HG02840 (cell line): ENCODE results near the gene MFSD6L.
"Not testable (repeated sequence)": the region's sequence is repeated elsewhere in the genome, so short reads cannot be mapped to it uniquely, and the experiment has no call there.

Source experiments
- ATAC-seq: cut with Tn5 transposase; IDR thresholded peaks from one replicate; pipeline ENCODE4 v1.9.1; 2021; ENCODE audit warnings: mild to moderate bottlenecking, moderate library complexity, moderate number of reproducible peaks; ENCODE audit not compliant: unreplicated experiment, low FRiP score

The MFSD6L gene

DNA sequence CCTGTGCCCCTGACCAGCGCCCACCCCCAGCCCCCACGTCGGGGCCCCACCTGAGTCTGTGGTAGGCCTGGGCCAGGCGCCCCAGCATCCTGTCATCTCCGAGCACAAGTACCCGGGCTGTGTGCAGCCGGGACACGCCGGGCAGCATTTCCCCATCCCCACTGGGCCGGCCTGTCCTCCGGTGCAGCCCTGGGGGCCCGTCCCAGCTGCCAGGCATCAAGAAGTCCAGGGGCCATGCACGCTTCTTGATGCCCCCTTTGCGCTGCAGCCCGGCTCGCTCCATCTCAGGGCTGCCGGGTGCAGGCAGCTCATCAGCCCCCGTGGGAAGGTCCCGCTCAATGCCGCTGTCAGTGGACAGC lies 29.3 kb upstream of the MFSD6L start:
- ATAC-seq: no peak

DNA sequence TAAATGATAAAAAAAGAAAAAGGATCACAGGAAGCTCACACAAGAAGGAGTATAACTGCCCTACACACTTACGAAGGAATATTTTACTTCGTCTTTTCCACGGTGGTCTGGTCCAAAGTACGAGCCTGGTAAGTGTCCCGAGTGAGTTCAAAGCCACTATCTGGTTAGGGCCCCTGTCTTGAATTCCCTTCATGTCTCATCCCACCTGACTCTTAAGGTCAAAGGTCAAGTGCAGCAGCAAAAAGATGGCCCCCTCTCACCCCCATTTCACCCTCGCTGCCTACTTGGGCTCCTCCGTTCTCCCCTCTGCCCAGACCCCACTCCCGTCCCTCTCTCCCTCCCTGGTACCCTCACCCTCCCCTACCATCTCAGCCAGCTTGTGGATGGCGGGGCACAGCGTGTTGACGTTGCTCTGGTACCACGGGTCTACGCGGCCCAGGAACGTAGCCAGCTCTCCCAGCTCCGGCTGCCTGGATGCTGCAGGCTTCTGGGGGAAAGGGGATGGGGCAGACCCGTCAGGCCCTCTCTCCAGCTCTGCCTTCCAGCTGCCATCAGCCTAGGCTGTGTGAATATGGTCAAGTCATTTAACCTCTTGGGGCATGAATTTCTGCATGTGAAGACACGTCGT lies 27.8 kb upstream of the MFSD6L start:
- ATAC-seq: no peak

DNA sequence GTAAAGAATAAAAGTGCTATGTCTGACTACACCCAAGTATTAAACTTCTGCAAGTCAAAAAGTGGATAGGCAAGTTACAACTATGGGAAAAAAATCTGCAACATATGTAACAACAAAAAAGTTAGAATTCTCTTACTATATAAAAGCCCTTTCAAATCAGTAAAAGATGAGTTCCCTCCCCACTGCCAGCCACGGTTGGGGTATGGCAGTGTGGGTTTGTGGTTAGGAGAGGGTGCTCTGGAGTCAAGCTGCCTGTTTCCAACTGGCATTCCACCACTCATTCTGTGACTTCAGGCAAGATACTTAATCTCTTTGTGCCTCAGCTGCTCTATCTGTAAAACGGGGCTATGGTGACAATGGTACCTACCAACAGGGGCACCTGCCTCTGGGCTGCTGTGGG lies 26.6 kb upstream of the MFSD6L start:
- ATAC-seq: no peak

DNA sequence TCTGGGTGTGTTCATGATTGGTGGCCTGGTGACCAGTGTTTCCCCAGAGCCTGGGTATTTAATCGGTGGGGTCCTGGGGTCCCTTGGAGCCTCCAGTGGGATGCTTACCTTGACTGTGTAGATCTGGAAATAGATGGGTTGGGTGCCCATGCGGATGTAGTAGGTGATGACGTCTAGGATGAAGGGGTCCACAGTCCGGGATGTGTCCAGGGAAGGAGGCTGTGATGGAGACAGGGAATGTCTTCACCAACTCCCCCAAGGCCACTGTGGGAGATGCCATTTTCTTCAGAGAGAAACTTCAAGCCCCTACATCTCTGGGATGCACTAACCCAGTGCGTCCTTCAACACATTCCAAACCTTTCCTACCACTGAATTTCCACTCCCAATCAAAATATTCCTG lies 24.1 kb upstream of the MFSD6L start:
- ATAC-seq: no peak

DNA sequence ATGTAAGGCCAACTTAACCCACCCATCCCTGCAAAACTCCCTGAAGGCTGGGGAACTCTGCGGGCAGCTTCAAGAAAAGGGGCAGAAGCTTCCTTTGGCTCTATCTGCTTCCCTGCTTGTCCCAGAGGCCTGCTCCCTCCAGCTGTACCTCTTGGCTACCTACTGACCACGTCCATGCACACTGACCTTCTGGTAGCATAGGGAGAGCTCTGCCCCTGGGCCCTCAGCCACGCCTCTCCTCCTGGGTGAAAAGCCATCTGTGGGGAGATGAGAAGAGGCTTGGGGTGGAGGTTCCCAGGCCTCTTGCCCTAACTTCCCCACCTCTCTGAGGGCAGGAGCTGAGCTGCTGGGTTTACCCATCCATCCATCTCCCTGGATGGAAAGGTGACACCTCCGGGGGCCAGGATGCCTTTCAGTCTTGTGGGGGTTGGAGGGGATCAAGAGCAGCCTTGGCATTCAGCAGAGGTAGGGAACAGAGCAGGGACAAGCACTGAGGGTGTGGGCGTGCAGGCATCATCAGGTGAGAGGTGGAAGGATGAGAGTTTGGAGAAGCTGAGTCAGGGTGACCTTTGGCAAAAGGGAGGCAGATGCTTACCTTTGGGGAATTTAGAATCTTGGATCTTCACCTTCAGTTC lies 23.4 kb upstream of the MFSD6L start:
- no peak for ATAC-seq

DNA sequence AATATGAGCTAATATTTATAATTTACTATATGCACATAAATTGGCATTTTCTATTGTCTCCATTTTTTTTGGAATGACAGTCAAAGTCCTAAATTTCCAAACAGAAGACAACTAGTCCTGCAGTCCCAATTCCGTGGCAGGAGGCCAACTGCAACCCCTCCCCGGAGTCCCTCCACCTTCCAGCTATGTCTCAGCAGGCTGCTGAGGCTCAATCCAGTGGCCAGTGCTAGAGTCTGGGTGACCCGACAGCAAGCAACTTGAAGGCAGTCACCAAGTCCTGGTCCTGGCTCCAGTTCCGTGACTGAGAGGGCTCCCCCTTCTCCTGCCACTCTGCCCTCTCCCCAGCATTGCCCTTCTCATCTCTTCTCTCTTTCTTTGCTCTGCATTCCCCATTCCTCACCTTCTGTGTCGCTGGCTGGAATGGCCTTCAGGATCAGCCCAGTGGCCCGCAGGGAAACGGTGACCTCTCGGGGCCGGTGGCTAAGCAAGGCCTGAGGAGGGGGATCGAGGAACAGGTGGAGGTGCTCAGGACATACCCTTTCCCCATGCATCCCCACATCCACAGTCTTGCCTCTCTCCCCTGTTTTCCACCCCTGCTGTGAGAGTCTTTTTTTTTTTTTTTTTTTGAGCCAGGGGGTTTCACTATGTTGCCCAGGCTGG lies 22.4 kb upstream of the MFSD6L start:
- no peak for ATAC-seq

DNA sequence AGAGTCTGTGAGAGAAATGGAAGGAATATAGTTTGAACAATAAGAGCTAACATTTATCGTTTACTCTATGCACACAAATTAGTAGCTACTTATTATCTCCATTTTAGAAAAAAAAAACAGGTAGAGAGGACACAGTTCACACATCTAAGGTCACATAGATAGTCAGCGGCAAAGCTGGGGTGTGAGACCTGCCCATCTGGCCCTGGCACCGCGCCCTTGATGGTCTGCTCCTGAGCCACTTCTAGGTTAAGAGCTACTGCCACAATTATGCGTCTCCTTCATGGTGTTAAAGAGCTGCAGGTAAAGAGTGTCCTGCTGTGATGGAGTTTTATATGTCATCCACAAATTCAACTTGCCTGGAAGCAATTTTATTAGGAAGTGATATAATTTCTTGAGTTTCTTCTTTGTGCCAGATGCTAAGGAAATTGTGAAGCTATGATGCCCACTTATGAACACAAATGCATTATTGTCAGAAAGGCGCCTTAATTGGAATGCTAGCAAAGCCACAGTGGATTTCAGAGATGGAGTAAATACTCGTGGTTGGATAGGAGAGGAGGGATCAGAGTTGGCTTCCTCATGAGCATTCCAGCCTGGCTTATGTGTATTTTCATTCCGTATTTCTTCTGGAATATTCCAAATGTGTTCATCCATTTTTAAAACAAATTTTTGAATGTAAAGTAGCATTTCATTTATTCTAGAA lies 21.3 kb upstream of the MFSD6L start:
- no peak for ATAC-seq

DNA sequence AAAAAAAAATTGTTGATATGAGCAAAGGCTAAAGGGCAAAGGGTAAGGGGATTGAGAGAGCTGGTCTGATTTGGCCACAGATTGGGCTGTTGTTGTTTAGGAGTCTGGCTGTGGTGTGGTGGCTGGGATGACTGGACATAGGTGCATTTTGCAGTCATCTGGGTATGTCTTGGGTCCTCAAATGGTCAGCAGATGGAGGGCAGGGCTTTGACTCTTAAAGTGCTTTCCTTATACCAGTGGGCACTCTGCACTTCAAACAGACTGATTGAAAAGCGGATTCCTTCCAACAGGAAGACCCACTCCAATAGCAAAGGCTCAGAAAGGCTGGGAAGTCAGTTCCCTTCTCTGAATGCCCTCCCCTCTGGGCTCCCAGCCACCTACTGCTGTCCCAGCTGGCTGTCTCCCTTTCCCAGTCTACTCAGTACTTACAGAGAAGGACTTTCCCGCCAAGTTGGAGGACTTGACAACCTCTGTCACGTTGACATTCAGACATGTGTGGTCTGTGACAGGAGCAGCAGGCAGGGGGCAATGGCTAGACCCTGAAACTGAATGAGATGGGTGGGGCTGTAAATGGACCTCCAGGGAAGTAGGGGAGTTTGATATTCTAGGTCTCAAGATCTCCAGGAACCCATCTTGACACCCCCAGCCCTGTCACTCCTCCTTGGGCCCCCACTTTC lies 19.6 kb upstream of the MFSD6L start:
- no peak for ATAC-seq

DNA sequence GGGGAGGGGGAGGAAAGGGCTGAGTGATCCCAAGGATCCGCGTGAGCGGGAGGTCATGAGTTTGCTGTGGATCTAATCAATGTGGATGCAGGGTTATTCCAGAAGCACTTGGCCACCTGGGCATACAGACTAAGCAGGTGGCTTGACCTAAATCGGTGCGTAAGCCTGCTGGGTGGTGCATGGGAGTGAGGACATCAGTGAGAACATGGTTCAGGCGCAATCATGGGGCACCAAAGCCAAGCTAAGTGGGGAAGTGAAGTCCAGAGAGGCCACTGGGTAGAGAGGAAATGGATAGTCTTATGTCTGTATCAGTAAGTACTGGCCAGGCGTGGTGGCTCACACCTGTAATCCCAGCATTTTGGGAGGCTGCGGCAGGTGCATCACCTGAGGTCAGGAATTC lies 18.9 kb upstream of the MFSD6L start:
- ATAC-seq: no peak

DNA sequence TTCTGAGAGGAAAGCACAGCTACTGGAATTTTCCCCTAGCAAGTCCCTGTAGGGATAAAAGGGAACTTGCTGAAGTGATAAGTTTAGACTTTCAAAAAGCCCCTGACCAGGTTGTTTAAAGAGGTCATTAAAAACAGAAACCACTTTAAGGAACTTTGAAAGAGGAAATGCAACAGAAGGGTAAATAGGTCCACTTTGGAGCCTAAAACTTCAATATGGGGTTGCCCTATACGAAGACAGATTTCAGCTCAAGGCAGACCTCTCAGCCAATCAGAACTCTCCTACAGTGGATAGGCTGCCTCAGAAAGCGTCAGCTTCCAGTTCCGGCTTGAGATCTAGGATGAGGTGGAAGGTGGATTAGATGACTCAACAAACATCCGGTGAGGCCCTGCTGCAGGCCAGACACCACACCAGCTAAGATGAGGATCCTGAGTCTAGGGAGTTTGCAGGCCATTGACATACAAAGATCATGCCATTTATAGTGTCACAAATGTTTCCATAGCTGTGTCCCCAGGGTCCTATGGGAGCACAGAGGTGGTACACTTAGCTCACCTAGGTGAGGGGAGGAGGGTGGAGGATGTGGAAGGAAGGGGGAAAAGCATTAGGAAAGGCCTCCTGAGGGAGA lies 7.9 kb upstream of the MFSD6L start:
- peak; percentile 95 for ATAC-seq

DNA sequence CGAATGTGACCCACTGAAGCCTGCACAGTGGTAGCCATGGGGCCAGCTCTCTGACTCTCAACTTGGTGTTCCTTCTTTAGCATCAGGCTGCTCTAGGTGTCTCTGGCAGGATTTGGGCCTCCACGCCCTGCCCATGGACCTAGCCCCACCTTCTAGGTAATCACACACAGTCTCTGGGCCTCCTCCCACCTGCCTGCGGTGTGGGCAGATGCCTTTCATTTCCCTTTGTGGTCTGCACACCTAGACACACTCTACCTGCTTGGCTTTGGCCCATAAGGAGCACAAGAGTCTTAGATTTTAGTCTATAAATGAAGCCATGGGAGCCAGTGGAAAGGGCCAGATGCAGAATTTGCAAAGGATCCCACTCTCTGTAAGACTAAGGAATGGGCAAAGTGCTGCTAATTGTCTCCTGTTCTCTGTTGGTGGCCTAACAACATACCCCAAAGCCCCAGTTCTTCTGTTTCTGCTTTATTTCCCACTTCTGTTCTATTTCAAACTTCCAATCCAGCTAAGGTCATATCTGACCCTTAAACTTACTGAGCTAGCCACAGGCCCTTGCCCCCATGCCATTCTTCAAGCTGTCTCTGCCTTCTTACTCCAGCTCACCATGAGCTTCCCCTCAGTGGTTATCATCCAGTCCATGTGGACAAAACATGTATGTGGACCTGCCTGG lies 7.2 kb upstream of the MFSD6L start:
- ATAC-seq: no peak

DNA sequence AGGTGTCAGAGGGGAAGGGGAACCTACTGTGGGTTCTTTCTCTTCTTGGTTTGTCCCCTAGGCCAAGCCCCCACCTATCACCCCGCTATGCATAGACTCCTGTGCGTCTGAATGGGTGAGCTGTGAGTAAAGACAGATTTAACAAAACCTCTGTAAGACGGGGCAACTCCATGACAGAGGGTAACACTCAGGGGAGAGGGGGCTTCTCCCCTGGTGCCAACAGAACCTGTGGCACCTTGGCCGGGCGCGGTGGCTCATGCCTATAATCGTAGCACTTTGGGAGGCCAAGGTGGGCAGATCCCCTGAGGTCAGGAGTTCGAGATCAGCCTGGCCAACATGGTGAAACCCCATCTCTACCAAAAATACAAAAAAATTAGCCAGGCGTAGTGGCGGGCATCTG lies 6.2 kb upstream of the MFSD6L start:
- not testable (repeated sequence) for ATAC-seq

DNA sequence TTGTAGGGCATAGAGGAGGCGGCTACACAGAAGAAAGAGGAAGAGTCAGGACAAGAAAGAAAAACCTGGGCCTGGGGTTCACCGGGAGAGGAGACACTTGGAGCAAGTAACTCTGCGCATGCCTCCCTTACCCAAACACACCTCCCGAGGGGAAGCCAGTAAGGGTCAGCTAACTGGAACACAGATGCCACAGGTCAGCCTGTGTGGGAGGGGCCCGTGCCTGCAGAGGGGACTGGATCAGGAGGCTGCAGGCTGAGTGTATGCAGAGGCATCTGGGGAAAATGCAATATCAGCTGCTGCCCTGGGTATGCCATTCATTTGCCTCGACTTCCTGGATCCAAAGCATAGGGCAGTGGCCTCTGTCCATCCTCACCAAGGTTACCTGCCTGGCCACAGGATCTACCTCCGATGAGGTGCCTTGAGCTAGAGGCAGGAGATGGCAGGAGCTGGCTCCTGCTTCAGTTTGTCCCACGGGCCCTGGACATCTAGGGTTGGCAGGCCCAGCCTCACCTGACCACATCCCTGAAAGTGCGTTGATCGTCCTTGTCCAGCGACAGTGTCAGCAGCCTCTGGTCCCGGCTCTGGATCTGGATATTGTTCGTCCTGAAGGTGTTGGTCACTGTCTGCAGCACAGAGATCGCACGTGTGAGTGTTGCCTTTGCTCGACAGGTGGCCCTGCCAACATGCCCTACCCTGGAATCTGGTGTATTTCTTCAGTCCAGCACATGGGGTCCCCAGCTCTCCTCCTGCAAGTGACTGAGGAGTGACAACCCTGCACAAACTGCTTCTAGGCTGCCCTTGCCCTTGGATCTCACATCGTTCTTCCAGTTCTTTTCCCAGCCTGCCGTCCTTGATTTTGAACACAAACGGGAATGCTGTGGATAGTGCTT lies 4.6 kb upstream of the MFSD6L start:
- ATAC-seq: no peak

DNA sequence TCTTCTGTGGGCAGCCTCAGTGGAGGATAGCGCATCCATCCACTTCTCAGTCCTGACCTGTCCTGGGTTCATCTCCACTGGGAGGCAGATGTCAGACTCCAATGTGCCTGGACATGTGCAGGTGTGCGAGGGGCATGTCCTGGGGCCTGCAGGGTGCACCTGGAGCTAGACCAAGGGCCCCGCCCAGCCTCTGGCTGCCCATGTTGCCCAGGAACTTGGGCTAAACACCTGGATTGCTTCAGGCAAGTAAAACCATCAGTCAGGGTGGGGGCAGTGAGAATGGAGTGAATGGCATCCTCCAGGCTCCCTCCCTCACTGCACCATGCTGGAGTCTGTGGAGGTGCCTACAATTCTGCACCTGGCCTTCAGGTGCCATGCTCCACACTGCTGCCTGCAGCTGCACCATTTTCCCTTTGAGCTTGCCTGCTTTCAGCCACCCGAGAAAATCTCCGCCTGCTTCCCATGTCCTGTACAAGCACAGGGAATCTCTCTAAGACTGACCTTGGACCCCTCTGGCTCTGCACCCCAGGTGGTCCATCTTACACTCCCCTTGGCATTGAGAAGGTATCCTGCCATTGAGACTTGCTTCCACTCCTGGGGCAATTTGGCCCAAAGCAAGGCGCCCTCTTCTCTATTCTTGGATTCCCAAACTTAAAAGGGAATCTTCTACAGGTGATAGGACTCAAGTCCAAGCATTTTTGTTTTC lies 2.1 kb upstream of the MFSD6L start:
- no peak for ATAC-seq

DNA sequence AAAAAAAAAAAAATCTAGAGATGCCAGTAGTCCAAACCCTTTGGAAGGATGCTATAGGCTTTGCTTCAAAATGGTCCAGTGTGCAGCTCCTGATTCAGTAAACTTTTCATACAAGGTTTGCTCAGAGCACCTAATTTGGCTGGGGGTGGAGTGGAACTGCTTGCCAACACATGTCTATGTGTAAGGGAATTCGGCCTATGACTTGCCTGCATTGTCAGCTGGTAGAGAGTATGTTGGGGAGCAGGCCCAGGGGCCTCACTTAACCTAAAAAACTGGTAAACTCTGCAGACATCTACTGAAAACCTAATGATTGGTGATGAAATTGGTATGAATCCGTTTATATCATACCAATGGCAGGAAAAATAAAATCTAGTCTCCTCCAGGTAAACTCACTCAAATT lies 1.5 kb upstream of the MFSD6L start:
- no peak for ATAC-seq

DNA sequence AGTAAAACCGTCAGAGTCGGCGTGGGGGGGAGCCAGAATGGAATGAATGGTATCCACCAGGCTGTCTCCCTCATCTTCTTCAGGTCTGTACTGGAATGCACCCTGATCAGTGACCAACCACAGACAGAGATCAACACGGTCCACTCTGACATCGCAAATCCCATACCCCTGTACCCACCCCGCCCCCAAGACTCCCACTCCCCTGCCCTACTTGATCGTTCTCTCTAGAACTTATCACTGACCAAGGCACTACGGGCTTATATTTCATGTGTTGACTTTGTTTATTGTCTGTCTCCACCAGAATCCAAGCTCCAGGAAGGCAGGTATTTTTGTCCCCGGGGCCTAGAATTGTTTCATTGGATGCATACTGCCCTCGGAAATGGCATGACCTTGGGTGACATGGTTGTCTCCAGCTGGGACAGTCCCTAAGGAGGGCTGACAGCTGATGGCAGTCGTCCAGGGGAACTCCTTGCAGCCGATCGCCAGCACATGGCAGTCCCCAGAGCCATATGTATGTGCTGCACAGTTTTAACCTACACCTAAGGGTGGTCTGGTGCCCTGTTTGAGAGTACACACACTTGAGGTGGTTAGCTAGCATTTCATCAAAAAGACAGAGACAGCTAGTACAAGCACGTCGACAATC lies 526 bp upstream of the MFSD6L start:
- ATAC-seq: no peak

DNA sequence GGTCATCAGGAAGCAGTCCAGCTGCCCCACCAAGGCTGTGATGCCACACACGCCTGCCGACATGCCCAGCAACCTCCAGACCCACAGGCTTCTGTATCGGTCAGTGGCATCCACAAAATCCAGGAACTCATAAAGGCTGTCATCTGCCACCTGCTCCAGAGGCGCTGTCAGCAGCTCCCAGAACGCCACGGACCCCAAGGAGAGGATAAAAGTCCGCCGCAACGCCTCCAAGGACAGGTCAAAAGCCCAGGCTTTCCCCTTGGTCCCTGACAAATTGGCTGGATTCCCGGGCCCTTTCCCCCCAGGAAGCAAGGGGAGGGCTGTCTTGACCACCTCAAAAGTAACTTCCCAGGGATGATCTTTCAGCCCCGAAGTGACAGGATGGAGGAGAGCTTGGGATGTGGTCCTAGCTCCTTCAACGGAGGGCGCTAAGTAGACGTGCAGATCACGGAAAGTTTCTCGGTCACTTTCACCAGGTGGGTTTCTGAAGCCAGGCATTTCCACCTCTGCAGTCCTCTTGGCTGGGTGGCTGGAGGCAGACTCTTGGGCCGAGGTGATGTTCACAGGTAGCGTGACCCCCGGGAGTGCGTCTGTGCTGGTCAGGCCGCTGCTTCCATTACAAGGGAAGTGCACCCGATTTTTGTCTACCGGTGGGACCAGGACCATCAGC lies 854 bp downstream of the MFSD6L start:
- no peak for ATAC-seq
